Activated T-helper 9 cell treated with anti-CD3 and anti-CD28 coated beads, Interleukin-2, amount 50 U/mL, for 16 hours (primary cell): ENCODE measurements around the gene SHC4.

Source experiments
- DNase-seq: peaks from one replicate; pipeline ENCODE4 v3.0.0-alpha.2; 2020; ENCODE audit warnings: low read depth

Gene SHC4

DNA sequence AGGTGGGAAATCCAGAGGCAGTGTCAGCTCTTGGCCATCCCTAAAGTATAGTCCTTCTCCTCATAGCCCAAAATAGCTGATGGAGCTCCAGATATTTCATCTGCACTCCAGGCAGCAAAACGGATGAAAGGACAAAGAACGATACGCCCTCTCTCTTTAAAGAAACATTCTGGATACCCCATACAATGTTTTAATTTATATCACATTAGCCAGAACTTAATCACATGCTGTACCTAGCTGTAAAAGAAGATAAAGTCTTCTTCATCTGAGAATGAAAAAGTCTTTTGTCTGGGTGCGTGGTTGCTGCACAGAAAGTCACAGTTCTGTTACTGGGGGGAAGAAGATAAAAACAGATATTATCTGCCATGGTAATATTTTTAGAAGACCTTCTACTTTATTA is 4.3 kb upstream of the SHC4 start:
- DNase-seq: no peak

DNA sequence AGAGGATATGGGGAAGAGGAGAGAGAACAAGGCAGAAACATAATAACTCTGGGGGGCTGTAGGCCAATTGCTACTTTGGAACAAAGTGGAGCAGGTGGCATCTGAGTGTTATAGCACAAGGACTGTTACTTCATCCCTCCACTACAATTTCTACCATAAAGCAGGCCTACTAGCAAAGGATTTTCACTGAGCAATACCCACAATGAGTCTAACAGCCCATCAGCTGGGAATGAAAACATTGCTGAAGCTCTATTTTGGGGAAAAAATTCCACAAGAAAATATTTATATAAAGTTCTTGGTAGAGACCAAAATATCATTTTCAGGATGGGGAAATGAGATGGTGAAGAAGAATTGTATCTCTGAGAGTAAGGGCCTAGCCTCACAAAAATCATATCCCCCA is 3.6 kb upstream of the SHC4 start:
- DNase-seq: no peak

DNA sequence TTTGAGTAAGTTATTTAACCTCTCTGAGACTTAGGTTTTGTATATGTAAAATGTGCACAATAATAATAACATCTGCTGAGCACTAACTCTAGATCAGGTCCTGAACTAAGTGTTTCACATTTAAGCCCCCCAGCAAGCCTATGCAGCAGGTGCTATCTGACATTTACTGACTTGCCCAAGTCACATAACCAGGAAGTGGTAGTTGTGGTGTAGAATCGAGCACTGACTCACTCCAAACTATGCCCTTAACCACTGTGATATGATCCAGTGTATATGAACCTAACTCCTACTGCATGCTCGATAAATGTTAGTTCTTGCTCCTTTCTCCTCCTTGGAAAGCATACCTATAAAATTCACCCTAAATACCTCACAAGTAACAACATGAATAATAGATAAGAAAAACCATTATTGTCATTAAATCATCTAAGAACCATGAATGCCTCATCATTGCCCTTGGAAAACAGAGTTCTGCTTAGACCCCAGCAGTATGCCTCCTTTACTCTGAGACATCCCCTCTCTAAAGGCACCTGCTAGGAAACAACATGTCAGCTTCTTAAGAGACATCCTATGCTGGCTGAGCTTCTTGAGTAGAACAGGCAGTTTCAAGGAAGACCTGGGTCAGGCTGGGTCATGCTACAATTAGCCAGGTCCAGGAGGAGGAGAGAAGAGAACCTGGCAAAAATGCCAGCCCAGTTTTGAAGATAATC is 3.0 kb upstream of the SHC4 start:
- DNase-seq: no peak

DNA sequence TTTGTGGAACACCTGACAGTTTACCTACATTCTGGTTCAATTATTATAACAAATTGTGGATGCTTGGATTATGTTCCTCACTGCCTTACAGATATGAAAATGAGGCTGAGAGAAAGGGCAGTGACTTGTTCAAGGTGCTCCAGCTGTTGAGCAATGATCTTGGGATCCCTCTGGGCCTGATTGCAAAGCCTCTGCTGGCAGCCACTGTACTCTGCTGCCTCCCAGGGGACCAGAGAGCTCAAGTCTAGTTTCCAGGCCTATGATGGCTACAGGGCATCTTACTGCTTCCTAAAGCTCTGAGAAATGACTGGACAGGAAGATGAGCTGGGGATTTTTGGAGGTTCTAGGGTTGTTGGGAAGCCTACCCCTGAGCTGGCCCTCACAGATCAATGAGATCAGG is 2.3 kb upstream of the SHC4 start:
- DNase-seq: no peak

DNA sequence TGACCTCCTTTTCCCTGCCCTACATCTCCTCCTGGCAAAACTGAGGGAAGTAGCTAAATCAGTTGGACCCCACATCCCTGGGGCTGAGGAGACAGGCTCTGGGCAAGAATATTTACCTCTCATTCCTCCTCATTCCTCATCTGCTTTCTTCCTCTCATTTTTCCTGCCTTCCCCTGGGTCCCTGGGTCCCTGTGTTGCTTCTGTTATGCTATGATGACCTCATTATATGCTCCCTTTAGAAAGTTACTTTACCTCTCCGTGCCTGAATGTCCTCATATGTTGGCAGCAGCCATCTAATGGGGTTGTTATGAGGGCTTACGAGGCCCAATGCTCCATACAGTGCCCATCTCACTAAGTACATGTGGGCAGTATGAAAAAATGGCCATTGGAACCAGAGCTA is 1.2 kb upstream of the SHC4 start:
- no peak for DNase-seq

DNA sequence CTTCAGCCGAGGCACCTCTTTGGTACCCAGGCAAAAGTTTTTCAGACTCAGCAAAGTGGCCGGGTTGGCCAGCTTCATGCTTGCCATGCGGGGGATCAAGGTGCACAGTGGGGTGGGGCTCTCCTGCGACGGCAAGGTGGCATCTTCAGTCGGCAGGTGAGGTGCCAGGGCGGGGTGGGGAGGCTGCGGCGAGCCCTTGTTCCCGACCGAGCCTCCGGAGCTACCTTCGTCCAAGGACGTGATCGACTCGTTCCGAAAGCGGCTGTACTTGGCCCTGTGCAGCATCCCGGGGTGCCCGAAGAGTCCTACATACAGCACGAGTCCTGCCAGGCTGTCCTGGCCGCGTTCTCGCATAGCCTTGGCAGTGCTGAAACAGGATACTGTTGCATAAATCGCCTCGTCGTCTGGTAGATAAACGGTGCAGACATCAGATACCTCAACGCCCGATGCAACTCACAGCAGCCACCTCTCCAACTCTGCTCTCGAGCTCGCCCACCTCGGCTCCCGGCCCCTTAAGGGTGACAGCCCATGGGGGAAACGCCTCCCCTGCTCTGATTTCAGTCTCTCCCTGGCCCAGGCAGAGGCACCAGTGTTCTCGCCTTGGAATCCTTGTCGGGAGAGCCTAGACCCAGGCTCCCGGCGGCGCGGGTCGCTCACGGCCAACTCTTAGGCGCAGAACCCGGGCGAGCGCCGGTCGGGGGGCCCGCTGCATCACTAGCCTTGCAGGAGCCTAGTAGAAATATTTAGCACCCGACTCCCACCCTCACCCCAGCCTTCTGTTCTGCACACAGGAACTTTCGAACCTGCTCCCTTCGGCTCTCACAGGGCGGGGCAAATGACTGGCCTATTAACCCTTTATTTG is 826 bp downstream of the SHC4 start:
- no peak for DNase-seq

DNA sequence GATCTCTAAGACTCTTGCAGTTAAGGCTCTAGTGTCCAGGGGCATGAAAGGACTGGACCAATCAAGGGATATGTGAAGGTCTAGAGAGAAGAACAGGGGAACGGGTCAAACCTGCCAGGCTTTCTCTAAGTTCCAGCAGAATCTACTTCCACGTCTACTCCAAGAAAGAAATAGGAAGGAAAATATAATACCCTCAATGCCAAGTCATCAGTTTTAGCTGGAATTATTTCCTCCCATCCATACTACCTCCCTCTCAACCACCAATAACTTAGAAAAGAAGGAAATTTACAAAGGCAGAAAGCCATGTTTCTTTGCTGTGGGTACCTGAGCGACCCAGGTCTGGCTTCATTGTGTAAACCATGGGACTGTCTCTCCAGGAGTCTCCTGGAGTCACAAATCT is 7.8 kb downstream of the SHC4 start:
- no peak for DNase-seq

DNA sequence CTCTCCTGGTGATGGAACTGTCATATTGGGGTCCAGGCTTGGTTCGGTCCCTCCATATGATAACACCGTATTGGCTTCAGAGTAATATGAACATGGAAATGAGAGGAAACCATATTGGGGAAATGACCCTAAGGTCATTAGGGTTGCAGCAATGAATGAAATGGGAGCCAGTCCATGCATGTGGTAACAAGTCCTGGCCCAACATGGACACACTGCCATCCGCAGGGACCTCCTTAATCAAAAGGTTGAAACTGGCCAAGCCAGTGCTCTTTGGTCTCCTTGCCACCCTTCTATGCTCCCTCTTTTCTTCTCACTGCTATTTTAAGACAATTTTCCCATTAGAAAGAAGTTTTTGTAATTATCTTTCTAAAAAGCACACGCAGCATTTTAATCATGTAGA is 8.3 kb downstream of the SHC4 start:
- no peak for DNase-seq

DNA sequence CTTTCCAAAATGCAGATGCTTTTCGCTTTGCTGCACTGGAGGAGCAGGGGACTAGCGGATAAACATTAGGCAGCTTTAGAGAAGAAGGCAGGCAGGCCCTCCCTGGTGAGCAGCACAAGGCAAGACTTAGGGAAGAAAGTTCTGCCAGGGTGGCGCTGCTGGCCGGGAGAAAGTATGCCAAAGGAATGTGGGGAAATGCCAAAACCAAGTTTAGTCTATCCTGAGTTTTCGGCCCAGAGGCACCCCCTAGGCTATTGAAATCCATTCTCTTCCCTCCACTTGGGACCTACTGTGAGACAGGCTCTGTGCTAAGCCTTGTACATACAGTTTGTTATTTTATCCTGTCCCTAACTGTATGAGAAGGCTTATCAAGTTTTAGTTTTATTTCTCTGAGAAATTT is 9.2 kb downstream of the SHC4 start:
- DNase-seq: no peak

DNA sequence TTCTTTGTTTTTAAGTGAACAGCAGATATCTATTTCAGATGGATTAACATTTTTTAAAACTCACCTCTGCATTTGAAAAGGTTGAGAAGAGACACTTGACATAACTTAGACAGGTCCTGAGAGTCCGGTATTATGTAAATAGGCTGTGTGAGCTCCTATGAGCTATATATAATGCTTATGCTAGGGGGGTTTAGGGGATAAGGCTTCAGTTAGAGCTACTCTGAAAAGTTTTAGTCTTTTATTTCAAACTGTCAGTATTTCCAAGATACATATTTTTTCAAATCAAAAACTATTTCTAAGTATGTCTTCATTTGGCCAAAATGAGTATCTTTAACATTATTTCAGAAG is 16.9 kb downstream of the SHC4 start:
- DNase-seq: no peak

DNA sequence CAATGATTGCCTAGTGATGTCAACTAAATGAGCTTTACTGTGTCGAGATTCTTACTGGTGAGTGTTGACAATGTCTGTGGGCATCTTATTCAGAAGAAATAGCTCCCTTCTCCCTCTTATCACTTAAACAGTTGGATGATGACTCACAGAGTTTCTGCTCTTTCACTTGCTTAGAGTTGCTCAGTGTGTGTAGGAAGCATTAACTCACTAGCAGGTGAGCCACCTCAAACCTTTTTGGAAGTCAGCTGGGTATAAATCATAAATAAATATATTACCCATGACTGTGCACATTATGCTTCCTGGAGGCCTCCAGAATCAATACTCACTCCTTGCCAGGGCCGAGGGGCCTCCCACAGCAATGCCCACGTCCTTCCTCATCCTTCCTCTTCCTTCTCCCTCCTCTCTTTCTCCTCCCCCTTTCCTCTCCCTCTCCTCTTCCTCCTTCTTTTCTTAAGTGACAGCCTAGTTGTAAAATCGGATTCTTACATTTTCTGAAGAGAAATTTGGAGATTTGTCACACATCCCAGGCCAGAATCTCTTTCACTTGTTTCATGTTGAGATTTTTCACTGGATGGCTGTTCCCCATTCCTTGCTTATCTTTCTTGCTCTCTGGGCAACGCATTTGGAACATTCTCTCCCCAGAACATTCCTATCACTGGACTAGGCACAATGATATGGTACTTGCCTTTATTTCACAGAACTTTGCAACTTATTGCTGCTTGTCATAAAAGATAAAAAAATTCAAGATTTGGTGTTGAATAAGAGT is 17.5 kb downstream of the SHC4 start:
- no peak for DNase-seq

DNA sequence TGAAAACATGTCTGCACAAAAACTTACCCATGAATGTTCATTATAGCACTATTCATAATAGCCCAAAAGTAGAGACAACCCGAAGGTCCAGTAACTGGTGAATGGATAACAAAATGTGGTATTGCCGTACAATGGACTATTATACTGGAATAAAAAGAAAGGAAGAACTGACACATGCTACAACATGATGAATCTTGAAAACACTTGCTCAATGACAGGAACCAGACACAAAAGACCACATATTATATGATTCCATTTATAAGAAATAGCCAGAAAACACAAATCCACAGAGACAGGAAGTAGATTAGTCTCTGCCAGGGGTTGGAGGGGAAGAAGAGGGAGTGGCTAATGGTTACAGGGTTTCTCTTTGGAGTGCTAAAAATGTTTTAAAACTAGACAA is 18.3 kb downstream of the SHC4 start:
- no peak for DNase-seq

DNA sequence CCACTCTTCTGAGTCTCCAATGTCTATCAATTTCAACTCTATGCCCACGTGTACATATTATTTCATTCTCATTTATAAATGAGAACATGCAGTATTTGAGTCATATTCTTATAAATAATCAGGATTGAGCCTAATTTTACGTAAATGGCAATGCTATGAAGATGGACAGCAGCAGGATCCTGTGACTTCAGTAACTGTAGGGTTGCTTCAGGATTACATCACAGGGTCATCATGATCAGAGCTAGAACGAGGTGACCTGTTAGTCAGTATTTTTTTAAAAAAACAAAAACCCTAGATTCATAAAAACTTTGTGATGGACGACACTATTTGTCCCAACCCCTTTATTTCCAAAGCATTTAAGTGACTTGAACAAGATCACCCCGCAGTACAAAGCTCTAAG is 21.8 kb downstream of the SHC4 start:
- DNase-seq: no peak

DNA sequence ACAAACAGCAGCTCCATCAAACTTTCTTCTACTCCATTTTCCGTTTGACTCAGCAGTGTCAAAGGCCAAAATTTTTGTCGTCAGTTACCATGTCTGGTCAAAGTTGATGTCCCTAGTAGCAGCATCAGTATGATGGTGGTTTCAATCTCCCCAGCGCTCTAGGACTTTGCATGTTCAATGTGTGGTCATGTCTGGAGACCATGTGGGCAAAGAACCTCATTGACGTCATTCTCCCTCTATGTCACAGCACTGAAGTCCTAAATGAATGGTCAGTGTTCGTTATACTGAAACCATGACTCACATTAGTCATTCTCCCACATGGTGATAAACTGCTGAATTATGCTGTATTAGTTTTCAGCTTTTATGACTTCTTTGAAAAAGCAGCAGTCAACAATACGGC is 23.2 kb downstream of the SHC4 start:
- no peak for DNase-seq

DNA sequence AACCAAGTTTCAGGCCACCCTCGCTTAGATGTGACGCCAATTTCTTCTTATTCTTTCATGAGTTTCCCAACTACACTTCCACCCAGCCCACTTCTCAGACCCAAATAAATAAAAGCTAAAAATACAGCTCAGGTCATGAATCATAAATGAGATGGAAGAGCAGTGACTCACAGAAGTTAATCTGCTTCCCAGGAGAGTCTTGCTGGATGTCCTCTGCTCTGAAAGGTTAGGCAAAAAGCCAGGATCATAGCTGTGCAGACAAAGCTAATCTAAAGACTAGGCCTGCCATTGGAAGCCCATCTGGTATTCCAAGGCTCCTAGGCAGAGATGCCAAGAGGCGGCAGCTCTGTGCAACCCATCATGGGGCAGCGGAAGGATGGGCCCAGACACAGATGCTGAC is 24.1 kb downstream of the SHC4 start:
- no peak for DNase-seq

DNA sequence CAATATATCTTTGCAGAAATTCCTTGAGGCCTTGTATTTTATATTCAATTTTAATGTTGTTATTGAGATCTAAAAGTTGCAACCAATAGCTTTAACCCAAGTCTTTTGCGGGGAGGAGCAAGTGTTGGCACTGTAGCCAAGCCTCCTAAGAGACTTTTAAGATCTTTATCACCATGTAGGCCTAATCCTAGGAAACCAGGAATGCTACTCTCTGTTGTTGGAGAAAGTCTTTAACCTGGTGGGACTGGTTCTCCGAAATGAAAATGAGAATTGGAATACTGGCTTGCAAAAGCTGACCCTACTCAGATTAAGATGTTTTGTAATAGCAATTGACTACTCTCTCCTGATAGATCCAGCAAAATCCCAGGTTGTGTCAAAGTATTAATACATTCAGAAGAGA is 25.8 kb downstream of the SHC4 start:
- no peak for DNase-seq

DNA sequence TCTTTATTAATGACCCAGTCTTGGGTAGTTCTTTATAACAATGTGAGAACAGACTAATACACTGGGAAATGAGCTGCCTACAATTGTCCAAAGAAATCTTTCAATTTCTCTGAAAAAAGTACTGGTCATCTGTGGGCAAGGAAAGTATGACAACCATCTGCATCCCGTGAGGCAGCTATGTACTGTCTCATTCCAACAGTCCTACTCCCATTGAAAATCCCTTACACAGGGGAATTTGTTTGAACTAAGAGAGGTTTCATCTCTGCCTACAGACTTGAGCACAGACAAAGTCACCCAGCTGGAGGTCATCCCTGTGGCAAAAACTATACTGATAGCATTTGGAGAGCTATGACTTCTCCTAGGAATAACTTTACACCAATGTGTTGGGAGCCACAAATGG is 27.1 kb downstream of the SHC4 start:
- no peak for DNase-seq

DNA sequence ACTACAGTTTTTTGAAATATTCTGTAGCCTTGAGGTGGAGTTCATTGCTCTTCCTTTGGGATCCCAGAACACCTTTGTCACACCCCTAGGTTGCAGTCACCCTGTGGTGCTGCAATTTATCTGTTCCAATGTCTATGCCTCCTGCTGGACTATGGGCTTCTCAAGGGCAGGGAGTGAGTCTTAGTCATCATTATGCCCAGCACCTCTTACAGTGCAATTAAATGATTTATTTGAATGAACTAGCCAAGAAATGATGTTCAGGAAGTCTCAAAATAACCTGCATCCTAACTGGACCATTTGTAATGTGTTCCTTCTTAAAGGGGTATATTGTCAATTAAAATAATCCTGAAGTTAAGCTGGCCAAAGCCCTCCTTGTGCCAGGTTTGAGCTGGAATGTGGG is 28.5 kb downstream of the SHC4 start:
- no peak for DNase-seq

DNA sequence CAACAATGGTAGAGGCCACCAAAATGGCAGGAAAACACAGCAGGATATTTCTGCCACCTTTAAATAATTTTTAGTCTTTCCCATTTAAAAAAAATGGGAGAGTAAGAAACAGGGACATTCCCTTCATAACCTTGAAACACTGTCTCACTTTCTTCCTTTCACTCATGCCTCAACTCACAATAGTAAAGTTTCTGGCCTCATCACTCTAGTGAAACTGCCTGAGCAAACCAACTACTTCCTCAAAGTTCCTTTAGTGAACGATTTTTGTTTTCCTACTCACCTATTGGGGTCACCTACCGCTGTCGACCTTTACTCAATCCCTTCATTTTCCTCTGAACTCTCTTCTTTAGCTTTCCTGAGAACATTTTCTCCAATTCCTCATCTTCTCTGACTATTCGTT is 33.0 kb downstream of the SHC4 start:
- no peak for DNase-seq

DNA sequence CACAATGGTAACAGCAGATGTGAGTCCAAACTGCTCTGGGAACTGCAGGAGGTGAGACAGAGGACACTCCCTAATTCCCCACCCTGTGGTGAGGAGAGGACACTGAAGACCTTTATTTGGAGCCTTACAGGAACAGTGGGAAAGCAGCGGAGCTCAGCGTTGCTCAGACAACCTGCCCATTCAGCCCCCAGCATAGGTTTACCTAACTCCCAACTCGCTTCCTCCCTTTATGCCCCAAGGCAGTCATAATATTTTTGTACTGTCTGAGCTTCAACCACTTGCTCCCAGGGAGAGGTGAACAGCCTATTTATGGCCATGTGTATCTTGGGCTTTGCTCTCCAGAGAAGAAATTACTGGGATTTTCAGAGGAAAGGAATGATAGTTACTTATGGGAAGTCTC is 34.1 kb downstream of the SHC4 start:
- DNase-seq: no peak

DNA sequence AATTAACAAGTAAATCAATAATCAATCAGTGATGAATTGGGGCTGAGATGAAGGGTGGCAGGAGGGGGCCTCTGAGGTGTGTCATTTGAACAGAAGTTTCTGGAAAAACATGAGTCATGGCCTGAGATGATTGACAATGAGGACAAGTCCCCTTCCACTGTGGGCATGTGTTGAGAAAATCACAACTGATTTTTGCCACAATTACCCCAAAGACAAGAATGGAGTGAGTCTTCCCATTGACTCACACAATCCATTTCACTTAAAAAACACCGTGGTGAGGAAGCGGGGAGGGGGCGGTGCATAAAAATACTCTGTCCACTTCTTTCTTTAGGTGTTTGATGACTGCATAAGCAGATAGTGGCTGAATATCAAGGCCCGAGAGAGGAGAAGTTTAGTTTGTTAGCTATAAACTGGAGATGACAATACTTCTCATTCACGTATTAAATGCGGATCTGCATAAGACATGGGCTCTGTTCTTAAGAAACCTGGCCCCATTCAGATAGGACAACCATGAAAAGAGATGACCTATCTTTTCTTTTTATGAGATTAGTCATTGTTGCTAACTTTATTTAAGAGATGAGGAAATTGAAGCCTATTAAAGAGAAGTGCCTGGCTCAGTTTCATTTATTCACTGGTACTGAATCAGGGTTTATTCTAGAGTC is 34.7 kb downstream of the SHC4 start:
- DNase-seq: peak; percentile 23

DNA sequence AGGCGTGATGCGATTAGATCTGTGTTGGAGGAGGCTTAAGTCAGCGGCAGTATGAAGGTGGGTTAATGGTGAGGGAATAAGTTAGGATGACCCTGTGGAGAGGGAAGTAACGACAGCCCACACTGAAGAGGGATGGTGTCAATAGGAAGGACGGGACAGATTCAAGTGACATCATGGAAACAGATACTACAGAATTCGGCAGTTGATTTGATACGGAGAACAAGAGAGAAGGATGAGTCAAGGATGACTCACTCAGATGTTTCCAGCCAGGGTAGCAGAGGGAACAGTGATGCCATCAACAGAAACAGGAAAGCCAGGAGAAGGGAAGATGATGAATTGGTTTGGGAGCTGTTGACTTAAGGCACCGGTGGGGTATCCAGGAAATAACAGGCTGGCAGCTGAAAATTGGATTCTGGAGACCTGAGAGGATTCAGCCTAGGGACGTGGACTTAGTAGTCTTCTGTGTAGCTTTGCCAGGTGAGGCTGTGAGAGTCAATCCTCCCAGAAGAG is 38.0 kb downstream of the SHC4 start:
- DNase-seq: no peak
